ENCODE measurements around the gene GSX1.

DNA sequence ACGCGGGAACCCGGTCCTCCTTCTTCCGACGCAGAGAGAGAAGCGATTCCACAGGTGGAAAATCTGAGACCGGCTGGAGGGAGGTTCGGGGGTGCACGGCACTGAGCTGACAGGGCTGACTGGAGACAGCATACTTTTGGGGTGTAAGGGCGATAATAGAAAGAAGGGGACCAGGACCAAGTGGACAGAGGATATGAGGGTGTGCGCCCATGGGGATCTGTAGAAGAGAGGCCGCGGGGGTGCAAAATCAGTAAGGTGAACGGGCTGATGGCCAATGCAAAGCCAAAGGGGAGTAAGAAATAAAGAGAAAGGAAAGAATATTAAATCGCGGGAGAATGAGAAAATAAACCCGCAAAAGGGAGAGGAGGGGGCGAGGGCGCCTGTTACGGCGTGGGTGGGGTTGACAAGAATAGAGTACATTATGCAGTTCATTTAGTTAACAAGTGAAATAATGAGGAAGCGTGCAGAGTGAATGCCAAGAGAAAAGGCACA is 336 bp upstream of the GSX1 start:
- TF ChIP-seq MYBL2 (IDR thresholded peaks at IDR 0.05; ENCODE audit: low read depth): no peak
- no peak for TF ChIP-seq MYBL2 (CRISPR knock-in tag; IDR thresholded peaks at IDR 0.05; ENCODE audit: borderline replicate concordance)
- no peak for TF ChIP-seq COPS2 (conservative IDR thresholded peaks at IDR 0.05)
- no peak for TF ChIP-seq CBX5 (IDR thresholded peaks at IDR 0.05; ENCODE audit: borderline replicate concordance, low read depth)
- TF ChIP-seq LARP7 (IDR thresholded peaks at IDR 0.05): no peak
- TF ChIP-seq SMARCA5 (IDR thresholded peaks at IDR 0.05): no peak
- TF ChIP-seq CBFA2T2 (conservative IDR thresholded peaks at IDR 0.05): no peak
- TF ChIP-seq, protein P1, sequence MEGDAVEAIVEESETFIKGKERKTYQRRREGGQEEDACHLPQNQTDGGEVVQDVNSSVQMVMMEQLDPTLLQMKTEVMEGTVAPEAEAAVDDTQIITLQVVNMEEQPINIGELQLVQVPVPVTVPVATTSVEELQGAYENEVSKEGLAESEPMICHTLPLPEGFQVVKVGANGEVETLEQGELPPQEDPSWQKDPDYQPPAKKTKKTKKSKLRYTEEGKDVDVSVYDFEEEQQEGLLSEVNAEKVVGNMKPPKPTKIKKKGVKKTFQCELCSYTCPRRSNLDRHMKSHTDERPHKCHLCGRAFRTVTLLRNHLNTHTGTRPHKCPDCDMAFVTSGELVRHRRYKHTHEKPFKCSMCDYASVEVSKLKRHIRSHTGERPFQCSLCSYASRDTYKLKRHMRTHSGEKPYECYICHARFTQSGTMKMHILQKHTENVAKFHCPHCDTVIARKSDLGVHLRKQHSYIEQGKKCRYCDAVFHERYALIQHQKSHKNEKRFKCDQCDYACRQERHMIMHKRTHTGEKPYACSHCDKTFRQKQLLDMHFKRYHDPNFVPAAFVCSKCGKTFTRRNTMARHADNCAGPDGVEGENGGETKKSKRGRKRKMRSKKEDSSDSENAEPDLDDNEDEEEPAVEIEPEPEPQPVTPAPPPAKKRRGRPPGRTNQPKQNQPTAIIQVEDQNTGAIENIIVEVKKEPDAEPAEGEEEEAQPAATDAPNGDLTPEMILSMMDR (IDR thresholded peaks at IDR 0.05 in 2 of 3, conservative IDR thresholded peaks at IDR 0.05 in 1 of 3; ENCODE audit: insufficient read depth in 2 of 3, low read depth in 1 of 3, low read length in 3 of 3): no peak
- no peak for TF ChIP-seq PCBP2 (IDR thresholded peaks at IDR 0.05; ENCODE audit: low read depth, low read length, poor library complexity, severe bottlenecking)
- TF ChIP-seq SIN3B (IDR thresholded peaks at IDR 0.05; ENCODE audit: low read depth): no peak
- TF ChIP-seq ZNF695 (CRISPR knock-in tag; IDR thresholded peaks at IDR 0.05): no peak

Data from K562 (cell line).